MM.1S (cell line): ENCODE results near the gene DUSP19.

Experiments used
- EZH2 ChIP-seq: fragments of 300-600 bp; sonication (generic); optimal IDR thresholded peaks from 2 replicates; pipeline ENCODE3; 2017; ENCODE audit warnings: low read depth, mild to moderate bottlenecking, antibody characterized with exemption, low read length, mixed read lengths
- EZH2phosphoT487 ChIP-seq: fragments of 300-600 bp; sonication (generic); IDR thresholded peaks from 2 replicates; pipeline ENCODE4 v1.6.1; 2018; ENCODE audit warnings: antibody characterized with exemption, low read length
- TF ChIP-seq, protein P1 (sequence below): fragments of 300-600 bp; sonication (generic); IDR thresholded peaks from 2 replicates; pipeline ENCODE4 v1.5.1; 2016; ENCODE audit warnings: antibody characterized with exemption, low read length, mixed read lengths

DNA sequence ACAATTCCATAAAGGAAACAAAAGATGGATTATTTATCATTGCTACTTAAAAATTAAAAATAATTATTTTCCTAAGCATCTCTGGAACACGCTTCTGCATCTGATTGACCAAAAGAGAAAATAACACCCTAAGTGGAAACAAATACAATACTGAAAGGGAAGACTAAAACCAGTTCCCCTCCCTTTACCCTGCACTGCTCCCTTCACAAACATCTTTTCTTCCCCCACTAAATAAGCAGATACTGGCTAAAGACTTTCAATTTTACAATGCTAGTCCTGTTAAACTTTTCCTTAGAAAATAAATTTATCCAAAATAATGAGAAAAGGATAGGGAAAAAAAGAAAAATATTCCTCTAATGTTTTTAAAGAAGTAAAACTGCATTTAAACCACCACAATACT lies 44.6 kb upstream of the DUSP19 start:
- TF ChIP-seq, protein P1, sequence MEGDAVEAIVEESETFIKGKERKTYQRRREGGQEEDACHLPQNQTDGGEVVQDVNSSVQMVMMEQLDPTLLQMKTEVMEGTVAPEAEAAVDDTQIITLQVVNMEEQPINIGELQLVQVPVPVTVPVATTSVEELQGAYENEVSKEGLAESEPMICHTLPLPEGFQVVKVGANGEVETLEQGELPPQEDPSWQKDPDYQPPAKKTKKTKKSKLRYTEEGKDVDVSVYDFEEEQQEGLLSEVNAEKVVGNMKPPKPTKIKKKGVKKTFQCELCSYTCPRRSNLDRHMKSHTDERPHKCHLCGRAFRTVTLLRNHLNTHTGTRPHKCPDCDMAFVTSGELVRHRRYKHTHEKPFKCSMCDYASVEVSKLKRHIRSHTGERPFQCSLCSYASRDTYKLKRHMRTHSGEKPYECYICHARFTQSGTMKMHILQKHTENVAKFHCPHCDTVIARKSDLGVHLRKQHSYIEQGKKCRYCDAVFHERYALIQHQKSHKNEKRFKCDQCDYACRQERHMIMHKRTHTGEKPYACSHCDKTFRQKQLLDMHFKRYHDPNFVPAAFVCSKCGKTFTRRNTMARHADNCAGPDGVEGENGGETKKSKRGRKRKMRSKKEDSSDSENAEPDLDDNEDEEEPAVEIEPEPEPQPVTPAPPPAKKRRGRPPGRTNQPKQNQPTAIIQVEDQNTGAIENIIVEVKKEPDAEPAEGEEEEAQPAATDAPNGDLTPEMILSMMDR = no peak
- no peak for TF ChIP-seq EZH2
- no peak for TF ChIP-seq EZH2phosphoT487
